A549 (cell line): ENCODE measurements around the gene ZNF804A.

ENCODE experiments used
- RAD21 ChIP-seq, 2 experiments: fragments of >200 bp in 1 of 2; sonication (Bioruptor Twin) in 1 of 2; formaldehyde crosslinking in 1 of 2; IDR thresholded peaks in 1 of 2; conservative IDR thresholded peaks in 1 of 2; 2 replicates in 1 of 2; 3 replicates in 1 of 2; pipeline ENCODE4 v1.6.1; 2012 to 2018; ENCODE audit warnings: inconsistent platforms in 1 of 2
- REST ChIP-seq: fragments of 200-600 bp; sonication (generic); IDR thresholded peaks from 2 replicates; pipeline ENCODE4 v1.6.1; 2016; ENCODE audit warnings: antibody characterized with exemption, mild to moderate bottlenecking, moderate library complexity

- no peak for TF ChIP-seq REST
- no peak for TF ChIP-seq RAD21 (conservative IDR thresholded peaks at IDR 0.05 in 1 of 2, IDR thresholded peaks at IDR 0.05 in 1 of 2)
Observed at GRCh38 chr2:184646593-184646992, 48.3 kb downstream of the ZNF804A start.
